Measurements from ENCODE around the gene FBXL2. TPM values are rescaled to one million over a fixed set of nuclear protein-coding genes. Genes with fewer than 3 reads are reported as not detected.

Gene FBXL2
- 10 to 100 TPM in 7 of 8 experiments, 1 to 10 TPM in 1; 8.9 to 33.8 (median 14.0) TPM for total RNA-seq

- peaks cover 0 to 7% of the 10 kb centered on the region in 2 donors for H3K4me1 ChIP-seq (replicated peaks in 1 of 2)
- in situ Hi-C loops (cut with MboI; ENCODE audit: low pct_unique_long_range_greater_than_20kb in 2 of 9, low sequenced_read_pairs in 9 of 9, unreplicated experiment in 9 of 9), result no loop called here
Observed at GRCh38 chr3:33277193-33277882, at the start of gene FBXL2. FBXL2 (plus strand) TSS chr3:33277442; CDS start chr3:33277513, 71 bp downstream.

GRCh38 chr3:33229066-33229465 lies 48.2 kb upstream of the FBXL2 start:
- no peak for ATAC-seq (replicated peaks in 6 of 8)
- H3K27ac ChIP-seq, result no peak overlapping the region
- no peaks in the 10 kb centered on the region for H3K4me1 ChIP-seq (replicated peaks in 1 of 2)
- H3K4me3 ChIP-seq, result no peak overlapping the region
- in situ Hi-C loops (cut with MboI; ENCODE audit: low pct_unique_long_range_greater_than_20kb in 2 of 9, low sequenced_read_pairs in 9 of 9, unreplicated experiment in 9 of 9), result no loop called here
- 51 to 100% (median 90%) methylated on average over 1 to 3 of the region's 3 CpGs; no CpG with 5 or more reads in 2 of the 10 experiments for WGBS, 10 experiments

More at GRCh38 chr3:33277193-33277882, at the start of gene FBXL2:
- peak within 1 kb of the TSS; percentile 68 to 84 (median 70) for H3K4me3 ChIP-seq
- WGBS, 10 experiments, result 0 to 20% (median 7%) methylated on average over 1 to 5 of the region's 63 CpGs; no CpG with 5 or more reads in 7 of the 10 experiments
- ATAC-seq (replicated peaks in 6 of 8), result peak; percentile 90 to 99 (median 98)
- peak within 1 kb of the TSS in 1 of 2 donors; percentile 80 for H3K27ac ChIP-seq

GRCh38 chr3:33229947-33230346 lies 47.3 kb upstream of the FBXL2 start:
- Histone ChIP-seq H3K4me1 (replicated peaks in 1 of 2) (no peaks in the 10 kb centered on the region), H3K4me3 (no peak overlapping the region), H3K27ac (no peak overlapping the region)
- no peak for ATAC-seq (replicated peaks in 6 of 8)
- 14 to 100% (median 60%) methylated on average over 1 to 4 of the region's 5 CpGs; no CpG with 5 or more reads in 1 of the 10 experiments for WGBS, 10 experiments
- in situ Hi-C loops (cut with MboI; ENCODE audit: low pct_unique_long_range_greater_than_20kb in 2 of 9, low sequenced_read_pairs in 9 of 9, unreplicated experiment in 9 of 9), result no loop called here

GRCh38 chr3:33231756-33232465 lies 45.3 kb upstream of the FBXL2 start:
- 0 to 71% (median 50%) methylated on average over 1 to 4 of the region's 5 CpGs; no CpG with 5 or more reads in 2 of the 10 experiments for WGBS, 10 experiments
- Histone ChIP-seq H3K4me1 (replicated peaks in 1 of 2) (no peaks in the 10 kb centered on the region), H3K4me3 (no peak overlapping the region), H3K27ac (no peak overlapping the region)
- peak in 1 of 8 experiments; percentile 25 for ATAC-seq (replicated peaks in 6 of 8)
- in situ Hi-C loops (cut with MboI; ENCODE audit: low pct_unique_long_range_greater_than_20kb in 2 of 9, low sequenced_read_pairs in 9 of 9, unreplicated experiment in 9 of 9), result no loop called here

GRCh38 chr3:33233884-33234283 lies 43.4 kb upstream of the FBXL2 start:
- 40 to 100% (median 83%) methylated on average over 1 of the region's 1 CpG; no CpG with 5 or more reads in 4 of the 10 experiments for WGBS, 10 experiments
- Histone ChIP-seq H3K4me3 (no peak overlapping the region), H3K27ac (no peak overlapping the region), H3K4me1 (replicated peaks in 1 of 2) (no peaks in the 10 kb centered on the region)
- in situ Hi-C loops (cut with MboI; ENCODE audit: low pct_unique_long_range_greater_than_20kb in 2 of 9, low sequenced_read_pairs in 9 of 9, unreplicated experiment in 9 of 9), result no loop called here
- ATAC-seq (replicated peaks in 6 of 8), result no peak

GRCh38 chr3:33236005-33236404 lies 41.2 kb upstream of the FBXL2 start:
- Histone ChIP-seq H3K27ac (no peak overlapping the region), H3K4me3 (no peak overlapping the region), H3K4me1 (replicated peaks in 1 of 2) (no peaks in the 10 kb centered on the region)
- ATAC-seq (replicated peaks in 6 of 8), result no peak
- WGBS, 10 experiments, result 30 to 100% (median 73%) methylated on average over 1 to 2 of the region's 2 CpGs; no CpG with 5 or more reads in 2 of the 10 experiments
- in situ Hi-C loops (cut with MboI; ENCODE audit: low pct_unique_long_range_greater_than_20kb in 2 of 9, low sequenced_read_pairs in 9 of 9, unreplicated experiment in 9 of 9), result no loop called here

- in situ Hi-C loops (cut with MboI; ENCODE audit: low pct_unique_long_range_greater_than_20kb in 2 of 9, low sequenced_read_pairs in 9 of 9, unreplicated experiment in 9 of 9), result no loop called here
- ATAC-seq (replicated peaks in 6 of 8), result no peak
- 44 to 95% (median 78%) methylated on average over 1 to 4 of the region's 4 CpGs for WGBS, 10 experiments
Observed at GRCh38 chr3:33237439-33237838, 39.8 kb upstream of the FBXL2 start.

GRCh38 chr3:33238923-33239322 lies 38.3 kb upstream of the FBXL2 start:
- no peak for ATAC-seq (replicated peaks in 6 of 8)
- Histone ChIP-seq H3K27ac (no peak overlapping the region), H3K4me1 (replicated peaks in 1 of 2) (no peaks in the 10 kb centered on the region), H3K4me3 (no peak overlapping the region)
- 25 to 100% (median 93%) methylated on average over 1 of the region's 1 CpG; no CpG with 5 or more reads in 1 of the 10 experiments for WGBS, 10 experiments
- in situ Hi-C loops (cut with MboI; ENCODE audit: low pct_unique_long_range_greater_than_20kb in 2 of 9, low sequenced_read_pairs in 9 of 9, unreplicated experiment in 9 of 9), result no loop called here

More at GRCh38 chr3:33237439-33237838, 39.8 kb upstream of the FBXL2 start:
- H3K4me1 ChIP-seq (replicated peaks in 1 of 2), result no peaks in the 10 kb centered on the region
- H3K4me3 ChIP-seq, result no peak overlapping the region
- H3K27ac ChIP-seq, result no peak overlapping the region

GRCh38 chr3:33240261-33240660 lies 37.0 kb upstream of the FBXL2 start:
- in situ Hi-C loops (cut with MboI; ENCODE audit: low pct_unique_long_range_greater_than_20kb in 2 of 9, low sequenced_read_pairs in 9 of 9, unreplicated experiment in 9 of 9), result no loop called here
- H3K27ac ChIP-seq, result no peak overlapping the region
- H3K4me1 ChIP-seq (replicated peaks in 1 of 2), result no peaks in the 10 kb centered on the region
- no peak for ATAC-seq (replicated peaks in 6 of 8)
- no peak overlapping the region for H3K4me3 ChIP-seq
- WGBS, 10 experiments, result 0 to 89% (median 50%) methylated on average over 1 of the region's 1 CpG; no CpG with 5 or more reads in 3 of the 10 experiments

- H3K4me1 ChIP-seq (replicated peaks in 1 of 2), result no peaks in the 10 kb centered on the region
- no peak overlapping the region for H3K27ac ChIP-seq
- ATAC-seq (replicated peaks in 6 of 8), result no peak
- H3K4me3 ChIP-seq, result no peak overlapping the region
- in situ Hi-C loops (cut with MboI; ENCODE audit: low pct_unique_long_range_greater_than_20kb in 2 of 9, low sequenced_read_pairs in 9 of 9, unreplicated experiment in 9 of 9), result no loop called here
Observed at GRCh38 chr3:33246786-33247185, 30.5 kb upstream of the FBXL2 start.

- Histone ChIP-seq H3K4me1 (replicated peaks in 1 of 2) (no peaks in the 10 kb centered on the region), H3K4me3 (no peak overlapping the region), H3K27ac (no peak overlapping the region)
- ATAC-seq (replicated peaks in 6 of 8), result peak in 1 of 8 experiments; percentile 56
- WGBS, 10 experiments, result 0 to 100% (median 39%) methylated on average over 1 of the region's 1 CpG; no CpG with 5 or more reads in 2 of the 10 experiments
- in situ Hi-C loops (cut with MboI; ENCODE audit: low pct_unique_long_range_greater_than_20kb in 2 of 9, low sequenced_read_pairs in 9 of 9, unreplicated experiment in 9 of 9), result no loop called here
Observed at GRCh38 chr3:33250712-33251111, 26.5 kb upstream of the FBXL2 start.

- 0 to 100% (median 83%) methylated on average over 1 to 2 of the region's 2 CpGs; no CpG with 5 or more reads in 3 of the 10 experiments for WGBS, 10 experiments
- in situ Hi-C loops (cut with MboI; ENCODE audit: low pct_unique_long_range_greater_than_20kb in 2 of 9, low sequenced_read_pairs in 9 of 9, unreplicated experiment in 9 of 9), result no loop called here
- H3K4me1 ChIP-seq (replicated peaks in 1 of 2), result no peaks in the 10 kb centered on the region
- H3K27ac ChIP-seq, result no peak overlapping the region
- ATAC-seq (replicated peaks in 6 of 8), result no peak
- H3K4me3 ChIP-seq, result no peak overlapping the region
Observed at GRCh38 chr3:33256249-33256648, 21.0 kb upstream of the FBXL2 start.

- no peak overlapping the region for H3K4me3 ChIP-seq
- ATAC-seq (replicated peaks in 6 of 8), result no peak
- WGBS, 10 experiments, result 74 to 98% (median 88%) methylated on average over 4 to 5 of the region's 5 CpGs
- in situ Hi-C loops (cut with MboI; ENCODE audit: low pct_unique_long_range_greater_than_20kb in 2 of 9, low sequenced_read_pairs in 9 of 9, unreplicated experiment in 9 of 9), result no loop called here
- H3K27ac ChIP-seq, result no peak overlapping the region
- H3K4me1 ChIP-seq (replicated peaks in 1 of 2), result no peaks in the 10 kb centered on the region
Observed at GRCh38 chr3:33260104-33260503, 17.1 kb upstream of the FBXL2 start.

Data from motor neuron (in vitro differentiated cells).